ENCODE results near the gene CNTNAP2.

The CNTNAP2 gene

GRCh38 chr7:146658604-146659003 lies 542.0 kb downstream of the CNTNAP2 start:
- FAIRE-seq (no peak), DNase-seq (ENCODE audit: insufficient read length, low spot score) (no peak)
- no peak for TF ChIP-seq POU2F2 (IDR thresholded peaks at IDR 0.05; ENCODE audit: low read depth, low read length)
- no peak for TF ChIP-seq POLR2A (IDR thresholded peaks at IDR 0.05; ENCODE audit: low read depth, low read length)
- no peak for TF ChIP-seq POLR2AphosphoS5 (IDR thresholded peaks at IDR 0.05; ENCODE audit: low read depth, low read length)
- no peak for TF ChIP-seq PAX5 (IDR thresholded peaks at IDR 0.05; ENCODE audit: insufficient read depth, low read length, severe bottlenecking)
- no peak for TF ChIP-seq TAF1 (IDR thresholded peaks at IDR 0.05; ENCODE audit: low read depth, low read length)
- TF ChIP-seq SPI1 (IDR thresholded peaks at IDR 0.05; ENCODE audit: low read depth, low read length) = no peak

- DNase-seq (ENCODE audit: insufficient read length, low spot score) = no peak
- TF ChIP-seq PAX5 (IDR thresholded peaks at IDR 0.05; ENCODE audit: insufficient read depth, low read length, severe bottlenecking) (no peak), TAF1 (IDR thresholded peaks at IDR 0.05; ENCODE audit: low read depth, low read length) (no peak), POLR2A (IDR thresholded peaks at IDR 0.05; ENCODE audit: low read depth, low read length) (no peak), POLR2AphosphoS5 (IDR thresholded peaks at IDR 0.05; ENCODE audit: low read depth, low read length) (no peak)
- FAIRE-seq = no peak
Observed at GRCh38 chr7:146659732-146660131, 543.1 kb downstream of the CNTNAP2 start.

GRCh38 chr7:146660839-146661238 lies 544.2 kb downstream of the CNTNAP2 start:
- TF ChIP-seq SPI1 (IDR thresholded peaks at IDR 0.05; ENCODE audit: low read depth, low read length) (no peak), TAF1 (IDR thresholded peaks at IDR 0.05; ENCODE audit: low read depth, low read length) (no peak), PAX5 (IDR thresholded peaks at IDR 0.05; ENCODE audit: insufficient read depth, low read length, severe bottlenecking) (no peak), POU2F2 (IDR thresholded peaks at IDR 0.05; ENCODE audit: low read depth, low read length) (no peak), POLR2AphosphoS5 (IDR thresholded peaks at IDR 0.05; ENCODE audit: low read depth, low read length) (no peak), POLR2A (IDR thresholded peaks at IDR 0.05; ENCODE audit: low read depth, low read length) (no peak)
- DNase-seq (ENCODE audit: insufficient read length, low spot score) (no peak), FAIRE-seq (no peak)

- TF ChIP-seq POU2F2 (IDR thresholded peaks at IDR 0.05; ENCODE audit: low read depth, low read length) = no peak
- no peak for TF ChIP-seq POLR2A (IDR thresholded peaks at IDR 0.05; ENCODE audit: low read depth, low read length)
- TF ChIP-seq TAF1 (IDR thresholded peaks at IDR 0.05; ENCODE audit: low read depth, low read length) = no peak
- no peak for TF ChIP-seq SPI1 (IDR thresholded peaks at IDR 0.05; ENCODE audit: low read depth, low read length)
- no peak for TF ChIP-seq POLR2AphosphoS5 (IDR thresholded peaks at IDR 0.05; ENCODE audit: low read depth, low read length)
- no peak for TF ChIP-seq PAX5 (IDR thresholded peaks at IDR 0.05; ENCODE audit: insufficient read depth, low read length, severe bottlenecking)
- no peak for DNase-seq (ENCODE audit: insufficient read length, low spot score)
- no peak for FAIRE-seq
Observed at GRCh38 chr7:146661435-146661834, 544.8 kb downstream of the CNTNAP2 start.

DNA sequence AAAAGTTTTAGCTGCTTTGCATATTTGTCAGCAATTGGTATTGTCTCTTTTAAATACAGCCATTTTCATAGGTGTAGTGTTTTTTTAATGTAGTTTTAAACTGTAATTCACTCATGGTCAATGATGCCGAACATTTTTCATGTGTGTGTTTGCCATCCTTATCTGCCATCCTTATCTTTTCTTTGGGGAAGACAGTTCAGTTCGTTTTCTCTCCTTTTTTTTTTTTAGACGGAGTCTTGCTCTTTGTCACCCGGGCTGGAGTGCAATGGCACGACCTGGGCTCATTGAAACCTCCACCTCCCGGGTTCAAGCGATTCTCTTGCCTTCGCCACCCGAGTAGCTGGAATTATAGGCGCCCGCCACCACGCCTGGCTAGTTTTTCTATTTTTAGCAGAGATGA lies 545.3 kb downstream of the CNTNAP2 start:
- DNase-seq (ENCODE audit: insufficient read length, low spot score) (no peak), FAIRE-seq (no peak)
- TF ChIP-seq POLR2A (IDR thresholded peaks at IDR 0.05; ENCODE audit: low read depth, low read length) (no peak), POLR2AphosphoS5 (IDR thresholded peaks at IDR 0.05; ENCODE audit: low read depth, low read length) (no peak), SPI1 (IDR thresholded peaks at IDR 0.05; ENCODE audit: low read depth, low read length) (no peak), TAF1 (IDR thresholded peaks at IDR 0.05; ENCODE audit: low read depth, low read length) (no peak), PAX5 (IDR thresholded peaks at IDR 0.05; ENCODE audit: insufficient read depth, low read length, severe bottlenecking) (no peak), POU2F2 (IDR thresholded peaks at IDR 0.05; ENCODE audit: low read depth, low read length) (no peak)

DNA sequence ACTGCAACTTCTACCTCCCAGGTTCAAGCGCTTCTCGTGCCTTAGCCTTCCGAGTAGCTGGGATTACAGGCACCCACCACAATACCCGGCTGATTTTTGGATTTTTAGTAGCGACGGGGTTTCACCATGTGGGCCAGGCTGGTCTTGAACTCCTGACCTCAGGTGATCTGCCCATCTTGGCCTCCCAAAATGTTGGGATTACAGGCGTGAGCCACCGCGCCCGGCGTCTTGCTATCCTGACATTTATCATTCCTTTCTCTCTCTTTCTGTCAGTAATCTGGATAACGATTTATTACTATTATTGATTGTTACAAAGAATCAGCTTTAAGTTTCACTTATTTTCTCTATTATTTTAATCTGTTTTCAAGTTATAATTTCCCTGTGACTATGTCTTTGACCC lies 548.4 kb downstream of the CNTNAP2 start:
- TF ChIP-seq POLR2AphosphoS5 (IDR thresholded peaks at IDR 0.05; ENCODE audit: low read depth, low read length) (no peak), TAF1 (IDR thresholded peaks at IDR 0.05; ENCODE audit: low read depth, low read length) (no peak), SPI1 (IDR thresholded peaks at IDR 0.05; ENCODE audit: low read depth, low read length) (no peak), PAX5 (IDR thresholded peaks at IDR 0.05; ENCODE audit: insufficient read depth, low read length, severe bottlenecking) (no peak), POLR2A (IDR thresholded peaks at IDR 0.05; ENCODE audit: low read depth, low read length) (no peak), POU2F2 (IDR thresholded peaks at IDR 0.05; ENCODE audit: low read depth, low read length) (no peak)
- no peak for DNase-seq (ENCODE audit: insufficient read length, low spot score)
- FAIRE-seq = no peak

- TF ChIP-seq SPI1 (IDR thresholded peaks at IDR 0.05; ENCODE audit: low read depth, low read length) (no peak), POLR2AphosphoS5 (IDR thresholded peaks at IDR 0.05; ENCODE audit: low read depth, low read length) (no peak), TAF1 (IDR thresholded peaks at IDR 0.05; ENCODE audit: low read depth, low read length) (no peak), POLR2A (IDR thresholded peaks at IDR 0.05; ENCODE audit: low read depth, low read length) (no peak), POU2F2 (IDR thresholded peaks at IDR 0.05; ENCODE audit: low read depth, low read length) (no peak), PAX5 (IDR thresholded peaks at IDR 0.05; ENCODE audit: insufficient read depth, low read length, severe bottlenecking) (no peak)
- DNase-seq (ENCODE audit: insufficient read length, low spot score) (no peak), FAIRE-seq (no peak)
Observed at GRCh38 chr7:146670532-146670931, 553.9 kb downstream of the CNTNAP2 start.

- TF ChIP-seq POLR2A (IDR thresholded peaks at IDR 0.05; ENCODE audit: low read depth, low read length) (no peak), TAF1 (IDR thresholded peaks at IDR 0.05; ENCODE audit: low read depth, low read length) (no peak), POU2F2 (IDR thresholded peaks at IDR 0.05; ENCODE audit: low read depth, low read length) (no peak), PAX5 (IDR thresholded peaks at IDR 0.05; ENCODE audit: insufficient read depth, low read length, severe bottlenecking) (no peak), SPI1 (IDR thresholded peaks at IDR 0.05; ENCODE audit: low read depth, low read length) (no peak), POLR2AphosphoS5 (IDR thresholded peaks at IDR 0.05; ENCODE audit: low read depth, low read length) (no peak)
- FAIRE-seq (no peak), DNase-seq (ENCODE audit: insufficient read length, low spot score) (no peak)
Observed at GRCh38 chr7:146681487-146681886, 564.9 kb downstream of the CNTNAP2 start.

DNA sequence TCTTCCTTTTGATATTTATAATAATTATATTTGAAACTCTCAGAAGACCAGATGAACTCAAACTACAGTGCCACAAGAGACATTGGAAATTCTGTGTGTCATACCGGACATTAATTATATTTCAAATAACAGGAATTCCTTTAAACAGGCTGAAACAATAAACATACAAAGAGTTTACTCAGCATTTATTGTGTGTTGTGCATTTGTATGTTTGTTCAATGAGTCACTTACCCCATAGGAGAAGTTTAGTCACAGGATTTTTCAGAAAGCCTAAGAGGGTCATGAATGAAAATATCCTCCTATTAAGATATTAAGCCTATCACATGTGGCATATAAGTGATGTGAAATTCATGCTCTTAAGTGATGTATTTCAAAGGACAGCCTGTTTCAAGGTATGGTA lies 566.8 kb downstream of the CNTNAP2 start:
- no peak for DNase-seq (ENCODE audit: insufficient read length, low spot score)
- FAIRE-seq = no peak
- TF ChIP-seq POLR2AphosphoS5 (IDR thresholded peaks at IDR 0.05; ENCODE audit: low read depth, low read length) = no peak
- TF ChIP-seq POU2F2 (IDR thresholded peaks at IDR 0.05; ENCODE audit: low read depth, low read length) = no peak
- no peak for TF ChIP-seq SPI1 (IDR thresholded peaks at IDR 0.05; ENCODE audit: low read depth, low read length)
- no peak for TF ChIP-seq TAF1 (IDR thresholded peaks at IDR 0.05; ENCODE audit: low read depth, low read length)
- TF ChIP-seq POLR2A (IDR thresholded peaks at IDR 0.05; ENCODE audit: low read depth, low read length) = no peak
- no peak for TF ChIP-seq PAX5 (IDR thresholded peaks at IDR 0.05; ENCODE audit: insufficient read depth, low read length, severe bottlenecking)

- DNase-seq (ENCODE audit: insufficient read length, low spot score) = no peak
- TF ChIP-seq POLR2A (IDR thresholded peaks at IDR 0.05; ENCODE audit: low read depth, low read length) (no peak), POU2F2 (IDR thresholded peaks at IDR 0.05; ENCODE audit: low read depth, low read length) (no peak), TAF1 (IDR thresholded peaks at IDR 0.05; ENCODE audit: low read depth, low read length) (no peak), SPI1 (IDR thresholded peaks at IDR 0.05; ENCODE audit: low read depth, low read length) (no peak), PAX5 (IDR thresholded peaks at IDR 0.05; ENCODE audit: insufficient read depth, low read length, severe bottlenecking) (no peak), POLR2AphosphoS5 (IDR thresholded peaks at IDR 0.05; ENCODE audit: low read depth, low read length) (no peak)
- FAIRE-seq = no peak
Observed at GRCh38 chr7:146690987-146691386, 574.4 kb downstream of the CNTNAP2 start.
